WERI-Rb-1 (cell line): Measurements from ENCODE around the gene EP300.
"Not testable (repeated sequence)": the region's sequence is repeated elsewhere in the genome, so short reads cannot be mapped to it uniquely, and the experiment has no call there.

Experiments used
- DNase-seq: peaks from one replicate; pipeline ENCODE4 v3.0.0-alpha.2; 2020
- H3K27ac ChIP-seq: fragments of 250-450 bp; sonication (Bioruptor Pico); 2 replicates; pipeline ENCODE4 v1.5.1; 2020; ENCODE audit warnings: mild to moderate bottlenecking, moderate library complexity
- H3K27me3 ChIP-seq: fragments of 250-450 bp; sonication (Bioruptor Pico); 2 replicates; pipeline ENCODE4 v1.5.1; 2021; ENCODE audit warnings: mild to moderate bottlenecking, low read depth, moderate library complexity; ENCODE audit not compliant: insufficient read depth, severe bottlenecking
- H3K36me3 ChIP-seq: fragments of 250-450 bp; sonication (Bioruptor Pico); 2 replicates; pipeline ENCODE4 v1.5.1; 2020; ENCODE audit warnings: mild to moderate bottlenecking, moderate library complexity
- H3K4me3 ChIP-seq: 2 replicates; pipeline ENCODE4 v1.5.1; 2011; ENCODE audit warnings: low read depth, mild to moderate bottlenecking, control low read depth, low read length
- H3K9me3 ChIP-seq: fragments of 250-450 bp; sonication (Bioruptor Pico); 2 replicates; pipeline ENCODE4 v1.5.1; 2021; ENCODE audit warnings: mild to moderate bottlenecking, moderate library complexity; ENCODE audit not compliant: severe bottlenecking
- CTCF ChIP-seq: IDR thresholded peaks from 2 replicates; pipeline ENCODE4 v1.5.1; 2011; ENCODE audit warnings: low read depth, mild to moderate bottlenecking, control low read depth, inconsistent platforms, low read length

The EP300 gene

DNA sequence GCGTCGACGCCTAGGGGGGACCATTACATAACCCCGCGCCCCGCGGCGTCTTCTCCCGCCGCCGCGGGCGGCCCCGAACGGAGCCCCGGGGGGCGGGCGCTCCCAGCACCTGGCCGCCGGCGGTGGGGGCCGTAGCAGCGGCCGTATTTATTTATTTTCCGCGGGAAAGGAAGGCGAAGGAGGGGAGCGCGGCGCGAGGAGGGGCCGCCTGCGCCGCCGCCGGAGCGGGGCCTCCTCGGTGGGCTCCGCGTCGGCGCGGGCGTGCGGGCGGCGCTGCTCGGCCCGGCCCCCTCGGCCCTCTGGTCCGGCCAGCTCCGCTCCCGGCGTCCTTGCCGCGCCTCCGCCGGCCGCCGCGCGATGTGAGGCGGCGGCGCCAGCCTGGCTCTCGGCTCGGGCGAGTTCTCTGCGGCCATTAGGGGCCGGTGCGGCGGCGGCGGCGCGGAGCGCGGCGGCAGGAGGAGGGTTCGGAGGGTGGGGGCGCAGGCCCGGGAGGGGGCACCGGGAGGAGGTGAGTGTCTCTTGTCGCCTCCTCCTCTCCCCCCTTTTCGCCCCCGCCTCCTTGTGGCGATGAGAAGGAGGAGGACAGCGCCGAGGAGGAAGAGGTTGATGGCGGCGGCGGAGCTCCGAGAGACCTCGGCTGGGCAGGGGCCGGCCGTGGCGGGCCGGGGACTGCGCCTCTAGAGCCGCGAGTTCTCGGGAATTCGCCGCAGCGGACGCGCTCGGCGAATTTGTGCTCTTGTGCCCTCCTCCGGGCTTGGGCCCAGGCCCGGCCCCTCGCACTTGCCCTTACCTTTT, at the start of gene EP300:
Gene EP300, plus strand, starts transcription at position 570 of the 795 bp plus-strand sequence. CDS start 413 bp downstream, outside the sequence.
- peak; percentile 34; the same call in 1 of the 2 replicates for TF ChIP-seq CTCF
- Histone ChIP-seq H3K4me3 (peak within 1 kb of the TSS; percentile 62), H3K36me3 (peaks cover 20% of the 10 kb centered on the region), H3K27ac (peak within 1 kb of the TSS; percentile 100), H3K27me3 (no peaks in the 10 kb centered on the region), H3K9me3 (no peaks in the 10 kb centered on the region)
- peak; percentile 87 for DNase-seq

DNA sequence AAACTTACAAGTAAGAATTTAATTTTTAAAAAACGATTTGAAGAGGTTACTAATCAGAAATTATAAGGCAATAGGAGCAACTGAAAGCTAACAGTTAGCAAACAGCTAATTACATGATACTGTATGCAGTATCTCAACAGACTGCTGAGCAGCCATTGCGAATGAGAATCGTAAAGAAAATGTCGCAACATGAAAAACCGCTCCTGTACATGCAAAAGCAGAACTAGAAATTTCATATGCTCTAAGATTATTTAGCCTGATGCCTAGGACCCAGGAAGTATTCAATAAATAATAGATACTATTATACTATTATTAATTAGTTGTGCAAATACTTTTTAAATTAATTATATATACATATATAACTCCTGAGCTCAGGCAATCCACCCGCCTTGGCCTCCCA, 48.7 kb upstream of the EP300 start:
- no peaks in the 10 kb centered on the region for H3K9me3 ChIP-seq
- no peak overlapping the region for H3K4me3 ChIP-seq
- no peak for TF ChIP-seq CTCF
- DNase-seq = no peak
- H3K27me3 ChIP-seq = no peaks in the 10 kb centered on the region
- H3K36me3 ChIP-seq = no peaks in the 10 kb centered on the region
- no peak overlapping the region for H3K27ac ChIP-seq

DNA sequence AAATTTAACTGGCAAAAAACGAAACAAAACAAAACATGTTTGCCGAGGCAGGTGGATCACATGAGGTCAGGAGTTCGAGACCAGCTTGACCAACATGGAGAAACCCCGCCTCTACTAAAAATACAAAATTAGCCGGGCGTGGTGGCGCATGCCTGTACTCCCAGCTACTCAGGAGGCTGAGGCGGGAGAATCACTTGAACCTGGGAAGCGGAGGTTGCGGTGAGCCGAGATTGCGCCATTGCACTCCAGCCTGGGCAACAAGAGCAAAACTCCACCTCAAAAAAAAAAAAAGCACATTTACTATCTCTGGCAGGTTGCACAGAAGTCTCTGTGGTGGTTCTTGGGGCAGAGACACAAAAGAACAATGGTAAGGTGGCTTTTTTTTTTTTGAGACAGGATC, 46.8 kb upstream of the EP300 start:
- not testable (repeated sequence) for H3K27ac ChIP-seq, H3K36me3 ChIP-seq, DNase-seq, H3K9me3 ChIP-seq, H3K27me3 ChIP-seq, H3K4me3 ChIP-seq

DNA sequence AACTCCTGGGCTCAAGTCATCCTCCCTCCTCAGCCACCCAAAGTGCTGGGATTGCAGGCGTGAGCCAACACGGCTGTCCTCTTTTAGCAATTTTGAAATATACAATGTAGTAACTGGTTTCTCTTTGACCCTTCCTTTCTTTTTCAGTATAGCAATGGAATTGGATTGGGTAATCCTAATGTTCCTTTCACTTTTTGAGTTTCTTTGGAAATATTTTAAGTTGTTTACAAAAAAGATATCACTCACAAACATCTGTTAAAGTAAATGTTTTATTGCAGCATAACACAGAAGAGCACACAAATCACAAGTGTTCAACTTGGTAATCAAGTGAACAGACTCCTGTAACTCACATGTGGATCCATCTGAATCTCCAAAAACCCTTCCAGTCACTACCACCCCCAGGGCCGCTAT, 44.6 kb upstream of the EP300 start:
- no peak overlapping the region for H3K4me3 ChIP-seq
- no peak overlapping the region; the same call in 1 of the 2 replicates for H3K27ac ChIP-seq
- H3K36me3 ChIP-seq = no peaks in the 10 kb centered on the region
- H3K9me3 ChIP-seq = no peaks in the 10 kb centered on the region
- TF ChIP-seq CTCF = no peak
- no peak for DNase-seq
- no peaks in the 10 kb centered on the region for H3K27me3 ChIP-seq

DNA sequence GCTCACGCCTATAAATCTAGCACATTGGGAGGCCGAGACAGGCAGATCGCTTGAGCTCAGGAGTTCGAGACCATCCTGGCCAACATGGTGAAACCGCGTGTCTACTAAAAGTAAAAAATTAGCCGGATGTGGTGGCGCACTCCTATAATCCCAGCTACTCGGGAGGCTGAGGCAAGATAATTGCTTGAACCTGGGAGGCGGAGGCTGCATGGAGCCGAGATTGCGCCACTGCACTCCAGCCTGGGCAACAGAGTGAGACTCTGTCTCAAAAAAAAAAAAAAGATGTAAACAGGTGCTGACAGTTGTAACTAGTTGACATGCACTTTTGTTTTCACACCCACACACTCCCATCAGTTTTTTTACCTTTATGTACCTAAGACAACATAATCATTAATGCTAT, 44.0 kb upstream of the EP300 start:
- not testable (repeated sequence) for DNase-seq, H3K27me3 ChIP-seq, H3K4me3 ChIP-seq, H3K36me3 ChIP-seq, H3K9me3 ChIP-seq
- peak overlapping the region; percentile 90 for H3K27ac ChIP-seq

GRCh38 chr22:41048791-41049717, 43.3 kb upstream of the EP300 start:
- peak; percentile 95 for DNase-seq
- peak overlapping the region; percentile 90 for H3K27ac ChIP-seq
- H3K9me3 ChIP-seq = no peaks in the 10 kb centered on the region
- H3K36me3 ChIP-seq = no peaks in the 10 kb centered on the region
- no peak for TF ChIP-seq CTCF
- H3K27me3 ChIP-seq = no peaks in the 10 kb centered on the region
- peak overlapping the region; percentile 40 for H3K4me3 ChIP-seq

- H3K9me3 ChIP-seq, H3K36me3 ChIP-seq, DNase-seq, H3K27me3 ChIP-seq, H3K4me3 ChIP-seq: not testable (repeated sequence)
- peak overlapping the region; percentile 90 for H3K27ac ChIP-seq
These were observed 42.6 kb upstream of the EP300 start for GRCh38 chr22:41049795-41050194.
